ENCODE data around the gene CBARP.
"Not testable (repeated sequence)": the region's sequence is repeated elsewhere in the genome, so short reads cannot be mapped to it uniquely, and the experiment has no call there.

The CBARP gene

DNA sequence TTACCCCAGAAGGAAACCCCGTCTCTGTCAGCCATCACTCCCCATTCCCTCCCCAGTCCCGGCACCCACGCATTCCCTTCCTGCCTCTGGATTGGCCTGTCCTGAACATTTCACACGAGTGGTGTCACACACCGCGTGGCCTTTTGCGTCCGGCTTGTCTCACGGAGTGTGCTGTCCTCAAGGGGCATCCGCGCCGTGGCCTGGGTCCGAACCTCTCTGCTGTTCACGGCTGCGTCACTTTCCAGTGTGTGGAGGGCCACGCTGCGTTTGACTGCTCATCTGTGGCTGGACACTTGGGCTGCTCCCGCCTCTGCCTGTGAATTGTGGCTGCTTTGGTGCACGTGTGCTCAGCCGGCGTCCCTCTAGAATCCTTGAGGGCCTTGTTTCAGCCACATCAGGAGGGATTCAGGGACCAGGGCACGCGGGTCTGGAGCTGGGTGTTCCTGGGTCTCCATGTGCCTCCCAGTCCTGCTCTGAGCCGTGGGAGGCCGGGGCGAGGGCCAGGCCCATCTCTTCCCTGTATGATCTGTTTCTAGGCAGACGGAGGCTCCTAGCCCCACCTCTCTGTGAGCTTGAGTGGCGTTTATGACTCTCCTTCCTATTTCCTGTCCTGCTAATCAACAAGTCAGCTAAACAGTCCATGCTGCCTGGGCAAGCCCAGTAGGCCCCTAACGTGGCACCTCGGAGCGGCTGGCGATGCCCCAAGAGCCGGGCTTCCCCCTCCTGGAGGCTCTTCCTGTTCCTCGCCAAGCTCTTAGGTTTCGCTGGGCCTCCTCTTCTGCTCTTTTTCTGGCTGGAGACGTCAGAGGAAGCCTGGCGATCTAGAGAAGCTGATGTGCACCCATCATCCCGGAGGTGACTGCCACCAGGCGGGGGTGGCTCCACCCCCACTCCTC lies 24.2 kb downstream of the CBARP start:
- DNase-seq (ENCODE audit: low read depth in 3 of 3), result no peak

DNA sequence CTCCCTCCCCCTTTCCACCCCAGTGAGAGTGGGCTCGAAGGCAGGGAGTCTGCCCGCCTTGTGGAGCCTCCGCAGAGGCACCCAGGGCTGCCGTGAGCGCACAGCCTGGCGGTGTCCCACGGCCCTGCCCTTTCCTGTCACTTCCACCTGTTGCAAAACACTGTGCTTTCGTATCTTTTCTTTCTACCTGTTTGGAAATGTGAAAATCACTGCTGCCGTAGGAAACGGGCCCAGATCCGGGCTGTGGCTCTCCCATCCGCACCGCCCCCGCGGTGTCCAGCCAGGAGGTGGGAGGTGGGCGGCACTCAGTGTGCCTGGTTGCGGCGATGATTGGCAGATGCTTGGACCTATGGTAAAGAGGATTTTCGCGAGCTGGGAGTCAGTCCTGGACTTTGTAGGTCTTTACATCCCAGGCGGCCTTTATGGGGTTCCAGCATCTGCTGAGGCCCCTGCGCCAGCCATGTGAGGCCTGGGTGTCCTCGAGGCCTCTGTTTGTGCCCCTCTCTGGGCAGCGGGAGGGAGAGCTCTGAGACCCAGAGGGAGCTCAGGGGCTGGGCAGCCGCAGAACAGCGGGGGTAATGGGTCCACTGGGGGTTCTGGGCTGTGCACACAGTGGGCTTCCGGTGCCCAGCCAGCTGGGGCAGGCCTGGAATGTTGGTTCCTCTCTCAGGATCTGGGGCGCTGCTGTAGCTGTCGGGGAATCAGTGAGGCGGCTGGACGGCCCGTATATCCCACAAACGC lies 26.1 kb downstream of the CBARP start:
- DNase-seq (ENCODE audit: low read depth in 3 of 3), result no peak

DNA sequence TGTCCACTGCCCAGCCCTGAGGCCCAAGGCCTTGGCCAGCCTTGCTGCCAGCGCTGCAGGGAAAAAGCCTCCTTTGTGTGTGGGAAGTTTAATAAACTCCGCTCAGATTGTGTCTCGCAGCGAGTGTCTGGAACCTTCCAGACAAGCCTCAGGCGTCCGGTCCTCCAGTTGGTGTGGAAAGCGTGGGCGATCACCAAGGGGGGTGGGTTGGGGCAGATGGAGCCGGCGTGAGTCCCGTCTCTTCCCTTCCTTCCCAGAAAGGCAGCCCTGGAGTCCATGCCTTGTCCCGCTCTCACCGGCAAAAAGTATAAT lies 27.6 kb downstream of the CBARP start:
- DNase-seq (ENCODE audit: low read depth in 3 of 3), result no peak

DNA sequence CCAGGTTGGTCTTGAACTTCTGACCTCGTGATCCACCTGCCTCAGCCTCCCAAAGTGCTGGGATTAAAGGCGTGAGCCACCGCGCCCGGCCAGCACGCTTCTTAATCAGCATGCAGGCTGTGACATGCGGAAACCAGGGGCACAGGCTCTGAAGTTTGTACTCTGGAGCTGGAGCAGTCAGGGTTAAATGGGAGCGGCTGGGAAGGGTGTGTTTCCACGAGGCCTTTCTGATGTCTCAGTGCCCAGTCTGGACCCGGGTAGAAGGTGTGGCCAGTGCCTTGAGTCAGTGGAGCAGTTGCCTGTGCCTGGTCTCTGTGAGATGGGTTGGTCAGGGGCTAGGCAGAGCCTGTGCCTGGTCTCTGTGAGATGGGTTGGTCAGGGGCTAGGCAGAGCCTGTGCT lies 29.0 kb downstream of the CBARP start:
- not testable (repeated sequence) for DNase-seq (ENCODE audit: low read depth in 3 of 3)

DNA sequence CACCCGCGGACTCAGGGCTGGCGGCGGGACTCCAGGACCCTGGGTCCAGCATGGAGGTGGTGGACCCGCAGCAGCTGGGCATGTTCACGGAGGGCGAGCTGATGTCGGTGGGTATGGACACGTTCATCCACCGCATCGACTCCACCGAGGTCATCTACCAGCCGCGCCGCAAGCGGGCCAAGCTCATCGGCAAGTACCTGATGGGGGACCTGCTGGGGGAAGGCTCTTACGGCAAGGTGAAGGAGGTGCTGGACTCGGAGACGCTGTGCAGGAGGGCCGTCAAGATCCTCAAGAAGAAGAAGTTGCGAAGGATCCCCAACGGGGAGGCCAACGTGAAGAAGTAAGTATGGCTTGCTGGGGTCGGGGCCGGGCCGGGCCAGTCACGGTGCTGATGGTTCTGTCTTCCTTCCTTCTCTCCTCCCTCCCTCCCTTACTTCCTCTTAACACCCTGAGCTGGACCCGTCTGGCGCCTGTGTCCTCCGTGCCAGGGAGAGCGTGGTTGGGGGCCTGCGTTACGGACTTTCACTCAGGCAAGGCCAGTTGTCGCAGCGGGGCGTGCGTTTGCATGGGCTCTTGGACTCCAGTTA lies 30.8 kb downstream of the CBARP start:
- DNase-seq (ENCODE audit: low read depth in 3 of 3), result no peak

DNA sequence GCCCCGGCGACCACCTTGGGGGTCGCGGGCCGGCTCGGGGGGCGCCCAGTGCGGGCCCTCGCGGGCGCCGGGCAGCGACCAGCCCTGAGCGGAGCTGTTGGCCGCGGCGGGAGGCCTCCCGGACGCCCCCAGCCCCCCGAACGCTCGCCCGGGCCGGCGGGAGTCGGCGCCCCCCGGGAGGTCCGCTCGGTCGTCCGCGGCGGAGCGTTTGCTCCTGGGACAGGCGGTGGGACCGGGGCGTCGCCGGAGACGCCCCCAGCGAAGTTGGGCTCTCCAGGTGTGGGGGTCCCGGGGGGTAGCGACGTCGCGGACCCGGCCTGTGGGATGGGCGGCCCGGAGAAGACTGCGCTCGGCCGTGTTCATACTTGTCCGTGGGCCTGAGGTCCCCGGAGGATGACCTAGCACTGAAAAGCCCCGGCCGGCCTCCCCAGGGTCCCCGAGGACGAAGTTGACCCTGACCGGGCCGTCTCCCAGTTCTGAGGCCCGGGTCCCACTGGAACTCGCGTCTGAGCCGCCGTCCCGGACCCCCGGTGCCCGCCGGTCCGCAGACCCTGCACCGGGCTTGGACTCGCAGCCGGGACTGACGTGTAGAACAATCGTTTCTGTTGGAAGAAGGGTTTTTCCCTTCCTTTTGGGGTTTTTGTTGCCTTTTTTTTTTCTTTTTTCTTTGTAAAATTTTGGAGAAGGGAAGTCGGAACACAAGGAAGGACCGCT lies 31.5 kb downstream of the CBARP start:
- DNase-seq (ENCODE audit: low read depth in 3 of 3), result no peak

DNA sequence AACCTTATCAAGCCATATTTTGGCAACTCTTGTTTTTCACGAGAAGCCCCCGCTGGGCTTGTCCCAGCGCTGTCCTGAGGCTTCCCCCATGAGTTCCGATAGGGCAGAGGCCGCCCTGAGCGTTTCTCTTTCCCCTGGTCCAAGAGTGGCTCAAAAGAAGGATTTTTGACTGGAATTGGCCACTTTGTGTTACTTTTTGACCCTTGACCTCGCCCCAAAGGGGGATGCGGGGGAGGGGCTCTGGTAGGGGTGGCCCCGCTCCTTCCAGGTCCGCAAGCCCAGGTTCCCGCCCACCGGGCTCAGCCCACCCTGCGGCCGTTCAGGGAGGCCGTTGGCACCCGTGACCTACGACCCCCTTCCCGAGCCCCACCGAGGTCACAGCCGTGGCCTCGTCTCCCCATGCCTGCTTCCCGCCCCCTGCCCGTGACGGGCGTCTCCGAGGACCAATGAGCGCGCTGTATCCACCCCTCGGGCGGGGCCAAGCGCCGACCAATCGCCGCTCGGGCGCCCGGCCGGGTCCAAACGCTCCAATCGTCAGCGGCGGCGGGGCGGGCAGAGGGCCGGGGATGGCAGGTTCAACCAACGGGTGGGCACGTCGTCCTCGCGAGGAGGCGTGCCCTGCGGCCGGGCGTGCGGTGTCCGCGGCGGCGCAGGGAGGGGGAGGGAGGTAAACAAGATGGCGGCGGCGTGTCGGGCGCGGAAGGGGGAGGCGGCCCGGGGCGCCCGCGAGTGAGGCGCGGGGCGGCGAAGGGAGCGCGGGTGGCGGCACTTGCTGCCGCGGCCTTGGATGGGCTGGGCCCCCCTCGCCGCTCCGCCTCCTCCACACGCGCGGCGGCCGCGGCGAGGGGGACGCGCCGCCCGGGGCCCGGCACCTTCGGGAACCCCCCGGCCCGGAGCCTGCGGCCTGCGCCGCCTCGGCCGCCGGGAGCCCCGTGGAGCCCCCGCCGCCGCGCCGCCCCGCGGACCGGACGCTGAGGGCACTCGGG lies 32.4 kb downstream of the CBARP start, which contains the start of gene STK11:
TSS of gene STK11 (plus strand) at position 665 of the 986 bp plus-strand sequence. CDS start 1,136 bp downstream, outside the sequence.
- peak; percentile 98 to 100 (median 99) for DNase-seq (ENCODE audit: low read depth in 3 of 3)

DNA sequence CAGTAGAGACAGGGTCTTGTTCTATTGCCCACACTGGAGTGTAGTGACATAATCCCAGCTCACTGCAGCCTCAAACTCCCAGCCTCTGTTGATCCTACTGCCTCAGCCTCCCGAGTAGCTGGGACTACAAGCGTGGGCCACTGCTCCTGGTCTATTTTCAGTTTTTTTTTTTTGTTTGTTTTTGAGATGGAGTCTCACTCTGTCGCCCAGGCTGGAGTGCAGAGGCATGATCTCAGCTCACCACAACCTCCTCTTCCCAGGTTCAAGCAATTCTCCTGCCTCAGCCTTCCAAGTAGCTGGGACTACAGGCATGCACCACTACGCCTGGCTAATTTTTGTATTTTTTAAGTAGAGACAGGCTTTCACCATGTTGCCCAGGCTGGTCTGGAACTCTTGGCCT lies 37.2 kb downstream of the CBARP start:
- DNase-seq (ENCODE audit: low read depth in 3 of 3), result not testable (repeated sequence)

DNA sequence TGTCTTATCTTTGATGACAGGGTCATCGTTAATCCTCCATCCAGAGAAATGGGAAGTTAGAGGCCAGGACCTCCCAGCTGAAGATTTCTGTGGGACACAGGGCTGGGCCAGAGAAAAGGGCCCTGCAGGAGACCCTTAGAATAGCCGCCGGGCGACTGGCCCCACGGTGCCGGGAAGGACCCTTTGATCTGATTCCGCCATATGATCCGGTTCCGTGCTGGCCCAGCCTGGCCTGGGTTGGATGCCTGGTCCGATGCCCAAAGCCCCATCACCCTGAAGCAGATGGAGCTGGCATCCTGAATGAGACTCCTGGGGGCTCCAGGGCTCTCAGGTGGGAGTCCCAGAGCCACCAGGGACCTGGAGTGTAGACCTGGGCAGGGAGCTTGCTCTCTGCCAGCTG lies 38.3 kb downstream of the CBARP start:
- DNase-seq (ENCODE audit: low read depth in 3 of 3), result no peak

DNA sequence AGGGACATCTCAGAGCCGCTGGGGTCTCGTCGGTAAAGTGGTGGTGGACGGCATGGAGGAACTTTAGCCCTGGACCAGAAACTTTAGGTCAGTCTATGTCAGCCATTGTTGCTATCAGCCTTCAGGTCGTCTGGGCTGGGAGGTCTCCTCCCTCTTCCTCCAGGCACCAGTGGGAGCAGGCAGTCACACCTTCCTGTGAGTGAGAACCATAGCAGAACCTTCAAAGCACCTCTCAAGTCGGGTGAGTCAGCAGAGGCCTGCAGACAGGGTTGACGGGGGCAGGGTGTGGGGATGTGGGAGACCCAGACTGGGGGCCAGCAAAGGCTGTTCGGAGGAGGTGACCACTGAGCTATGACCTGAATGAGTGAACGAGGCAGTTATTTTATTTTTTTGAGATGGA lies 48.4 kb downstream of the CBARP start:
- peak in 1 of 3 experiments; percentile 39 for DNase-seq (ENCODE audit: low read depth in 3 of 3)

DNA sequence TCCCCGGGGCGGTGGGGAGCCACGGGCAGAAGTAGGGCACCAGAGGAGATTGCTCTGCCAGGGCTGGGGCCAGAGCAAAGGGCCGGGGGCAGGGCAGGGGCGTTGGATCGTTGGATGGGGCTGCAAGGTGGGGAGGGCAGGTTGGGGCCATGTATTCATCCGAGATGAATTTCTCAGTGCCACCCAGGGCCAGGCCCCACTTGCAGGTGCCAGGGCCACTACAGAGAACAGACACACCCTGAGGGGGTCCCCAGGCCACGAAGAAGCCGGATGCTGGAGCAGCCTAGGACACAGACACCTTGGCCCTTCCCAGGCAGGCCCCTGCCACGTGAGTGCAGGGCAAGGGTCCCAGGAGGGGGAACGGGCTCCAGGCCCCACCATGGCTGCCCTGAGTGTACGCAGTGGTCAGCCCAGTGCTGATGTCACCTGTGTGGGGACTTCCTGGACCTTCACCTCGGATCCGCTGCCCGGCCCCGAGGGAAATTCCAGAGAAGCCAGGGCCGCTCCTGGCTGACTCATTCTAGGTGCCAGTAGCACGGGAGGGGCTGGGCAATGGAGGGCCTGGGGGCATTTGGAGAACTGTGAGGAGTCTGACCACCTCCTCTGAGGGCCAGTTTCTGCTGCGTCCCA lies 54.1 kb downstream of the CBARP start:
- DNase-seq (ENCODE audit: low read depth in 3 of 3), result no peak

DNA sequence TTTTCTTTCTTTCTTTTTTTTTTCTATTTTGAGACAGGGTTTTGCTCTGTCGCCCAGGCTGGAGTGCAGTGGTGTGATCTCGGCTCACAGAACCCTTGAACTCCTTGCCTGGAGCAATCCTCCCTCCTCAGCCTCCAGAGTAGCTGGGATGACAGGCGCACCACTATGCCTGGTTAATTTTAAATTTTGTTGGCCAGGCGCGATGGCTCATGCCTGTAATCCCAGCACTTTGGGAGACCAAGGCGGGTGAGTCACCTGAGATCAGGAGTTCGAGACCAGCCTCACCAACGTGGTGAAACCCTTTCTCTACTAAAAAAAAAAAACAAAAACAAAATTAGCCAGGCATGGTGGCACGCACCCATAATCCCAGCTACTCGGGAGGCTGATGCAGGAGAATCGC lies 55.1 kb downstream of the CBARP start:
- DNase-seq (ENCODE audit: low read depth in 3 of 3), result no peak

DNA sequence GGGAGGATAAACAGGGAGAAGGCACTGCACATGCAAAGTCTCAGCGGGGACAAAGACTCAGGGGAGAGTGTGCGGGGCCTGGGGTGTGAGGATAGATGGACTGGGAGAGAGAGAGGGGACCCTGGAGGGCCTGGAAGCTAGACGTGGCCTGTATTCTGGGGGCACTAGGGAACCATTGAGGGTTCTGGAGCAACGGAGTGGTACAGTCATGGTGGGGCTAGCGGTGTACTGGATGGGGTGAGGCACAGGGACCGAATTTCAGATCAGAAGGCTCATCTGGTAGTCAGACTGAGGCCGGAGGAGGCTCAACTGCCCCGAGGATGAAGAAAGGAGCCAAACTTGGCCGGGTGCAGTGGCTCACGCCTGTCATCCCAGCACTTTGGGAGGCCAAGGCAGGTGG lies 55.7 kb downstream of the CBARP start:
- no peak for DNase-seq (ENCODE audit: low read depth in 3 of 3)

DNA sequence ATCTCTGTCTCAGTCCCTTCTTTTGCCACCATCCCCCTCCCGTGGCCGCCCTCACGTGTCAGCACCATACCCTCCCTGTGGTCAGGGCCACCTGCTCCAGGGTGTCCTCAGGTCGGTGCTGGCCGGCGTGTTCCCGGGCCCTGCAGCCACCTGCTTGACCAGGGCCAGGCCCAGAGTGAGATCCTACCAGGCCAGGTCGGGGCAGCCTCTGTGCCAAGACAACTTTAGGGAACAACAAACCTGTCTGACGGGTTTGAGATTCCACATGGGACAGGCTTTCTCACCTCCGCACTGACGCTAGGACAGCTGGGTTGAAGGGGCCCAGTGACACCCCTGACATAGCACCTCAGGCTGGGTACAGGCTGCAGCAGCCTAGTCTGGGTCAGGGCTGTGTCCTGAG lies 56.2 kb downstream of the CBARP start:
- DNase-seq (ENCODE audit: low read depth in 3 of 3), result no peak

Measured in stimulated activated CD4-positive, alpha-beta T cell treated with anti-CD3 and anti-CD28 coated beads, TNF-alpha, amount 100 ng/mL, for 4 hours (primary cell).